Neural progenitor cell (in vitro differentiated cells): Measurements from ENCODE around the gene SZRD1. TPM values are rescaled to one million over a fixed set of nuclear protein-coding genes. Genes with fewer than 3 reads are reported as not detected.

Source experiments
- DNase-seq: peaks from one replicate; pipeline ENCODE4 v3.0.0-alpha.2; 2016; ENCODE audit warnings: low spot score
- H2AFZ ChIP-seq: fragments of 200-600 bp; sonication (generic); replicated peaks from 2 replicates; pipeline ENCODE4 v1.6.1; 2016; ENCODE audit warnings: antibody characterized with exemption
- H3F3A ChIP-seq: fragments of 200-600 bp; sonication (generic); 2 replicates; pipeline ENCODE4 v1.6.1; 2016; ENCODE audit warnings: antibody characterized with exemption, low read depth
- H3K27ac ChIP-seq: fragments of 200-600 bp; sonication (generic); 2 replicates; pipeline ENCODE4 v1.5.1; 2016; ENCODE audit warnings: mild to moderate bottlenecking
- H3K27me3 ChIP-seq: fragments of 200-600 bp; sonication (generic); 2 replicates; pipeline ENCODE4 v1.6.1; 2016; ENCODE audit warnings: mild to moderate bottlenecking, moderate library complexity
- H3K36me3 ChIP-seq: fragments of 200-600 bp; sonication (generic); 2 replicates; pipeline ENCODE4 v1.5.1; 2016
- H3K4me1 ChIP-seq: fragments of 200-600 bp; sonication (generic); 2 replicates; pipeline ENCODE4 v1.6.1; 2016; ENCODE audit warnings: mixed run types
- H3K4me2 ChIP-seq: fragments of 200-600 bp; sonication (generic); 2 replicates; pipeline ENCODE4 v1.6.1; 2016
- H3K4me3 ChIP-seq: fragments of 200-600 bp; sonication (generic); 2 replicates; pipeline ENCODE4 v1.5.1; 2016
- H3K79me2 ChIP-seq: fragments of 200-600 bp; sonication (generic); 2 replicates; pipeline ENCODE4 v1.6.1; 2016; ENCODE audit warnings: low read depth
- H3K9ac ChIP-seq: fragments of 200-600 bp; sonication (generic); 2 replicates; pipeline ENCODE4 v1.6.1; 2016
- H3K9me3 ChIP-seq: fragments of 200-600 bp; sonication (generic); 2 replicates; pipeline ENCODE4 v1.5.1; 2016; ENCODE audit warnings: low read depth
- H4K20me1 ChIP-seq: fragments of 200-600 bp; sonication (generic); 2 replicates; pipeline ENCODE4 v1.6.1; 2016; ENCODE audit warnings: low read depth
- H3K27ac Mint-ChIP-seq: 3 replicates; pipeline ENCODE4 v1.8.0; 2021; ENCODE audit warnings: mixed read lengths
- H3K27me3 Mint-ChIP-seq: 2 replicates; pipeline ENCODE4 v1.8.0; 2022; ENCODE audit warnings: low read depth, mild to moderate bottlenecking, inconsistent platforms, moderate library complexity, mixed read lengths; ENCODE audit not compliant: insufficient read depth
- H3K36me3 Mint-ChIP-seq: 3 replicates; pipeline ENCODE4 v1.8.0; 2021; ENCODE audit warnings: mixed read lengths
- H3K4me1 Mint-ChIP-seq: 3 replicates; pipeline ENCODE4 v1.8.0; 2021; ENCODE audit warnings: mixed read lengths
- H3K4me3 Mint-ChIP-seq: 3 replicates; pipeline ENCODE4 v1.8.0; 2021; ENCODE audit warnings: mild to moderate bottlenecking, moderate library complexity, mixed read lengths
- H3K9me3 Mint-ChIP-seq: 3 replicates; pipeline ENCODE4 v1.8.0; 2020; ENCODE audit warnings: mixed read lengths
- CTCF ChIP-seq: fragments of 200-600 bp; sonication (generic); IDR thresholded peaks from 2 replicates; pipeline ENCODE4 v1.5.1; 2017; ENCODE audit warnings: antibody characterized with exemption, mild to moderate bottlenecking
- EZH2 ChIP-seq: fragments of 200-600 bp; sonication (generic); IDR thresholded peaks from 2 replicates; pipeline ENCODE4 v1.6.1; 2017; ENCODE audit warnings: antibody characterized with exemption, mild to moderate bottlenecking, moderate library complexity
- EZH2phosphoT487 ChIP-seq: fragments of 200-600 bp; sonication (generic); IDR thresholded peaks from 2 replicates; pipeline ENCODE4 v1.6.1; 2017; ENCODE audit warnings: antibody characterized with exemption
- total RNA-seq: library from RNA; depleted of rRNA; stranded (reverse); fragments of >200 nt; gene quantifications from 2 replicates; pipeline ENCODE4 v1.2.3, GENCODE V29; 2015; ENCODE audit warnings: low replicate concordance

The SZRD1 gene
- total RNA-seq, 1 donor from 2014 or later: 50.2 TPM

- Histone ChIP-seq H2AFZ (no peak overlapping the region), H3K4me3 (no peak overlapping the region), H3K4me2 (no peak overlapping the region), H3K79me2 (peaks cover 20% of the 10 kb centered on the region), H3K4me1 (peaks cover 5% of the 10 kb centered on the region), H3K36me3 (no peaks in the 10 kb centered on the region), H3F3A (no peaks in the 10 kb centered on the region), H4K20me1 (peaks cover 38% of the 10 kb centered on the region), H3K9me3 (no peaks in the 10 kb centered on the region), H3K27me3 (no peaks in the 10 kb centered on the region), H3K9ac (no peak overlapping the region), H3K27ac (no peak overlapping the region)
- Mint-ChIP-seq H3K27ac (no peak overlapping the region), H3K4me1 (peaks cover 11% of the 10 kb centered on the region), H3K4me3 (no peak overlapping the region), H3K27me3 (peaks cover 5% of the 10 kb centered on the region), H3K9me3 (no peaks in the 10 kb centered on the region), H3K36me3 (peaks cover 6% of the 10 kb centered on the region)
- no peak for DNase-seq
- TF ChIP-seq EZH2 (no peak), CTCF (no peak), EZH2phosphoT487 (no peak)
These were observed 30.1 kb downstream of the SZRD1 start for GRCh38 chr1:16397120-16397519.

- Histone ChIP-seq H3K9ac (no peak overlapping the region), H3K4me3 (no peak overlapping the region), H3K27ac (no peak overlapping the region), H3K79me2 (peaks cover 7% of the 10 kb centered on the region), H3K36me3 (no peaks in the 10 kb centered on the region), H2AFZ (no peak overlapping the region), H3K9me3 (no peaks in the 10 kb centered on the region), H4K20me1 (peaks cover 24% of the 10 kb centered on the region), H3K4me1 (no peaks in the 10 kb centered on the region), H3K27me3 (no peaks in the 10 kb centered on the region), H3K4me2 (no peak overlapping the region), H3F3A (no peaks in the 10 kb centered on the region)
- Mint-ChIP-seq H3K27me3 (peaks cover 5% of the 10 kb centered on the region), H3K9me3 (no peaks in the 10 kb centered on the region), H3K27ac (no peak overlapping the region), H3K36me3 (peaks cover 5% of the 10 kb centered on the region), H3K4me1 (no peaks in the 10 kb centered on the region), H3K4me3 (no peak overlapping the region)
- no peak for DNase-seq
- TF ChIP-seq EZH2phosphoT487: no peak
- no peak for TF ChIP-seq EZH2
- no peak for TF ChIP-seq CTCF
These were observed 31.4 kb downstream of the SZRD1 start for GRCh38 chr1:16398371-16398953.

GRCh38 chr1:16402742-16403141 is 35.7 kb downstream of the SZRD1 start:
- Histone ChIP-seq H3K4me1 (no peaks in the 10 kb centered on the region), H3K9me3 (no peaks in the 10 kb centered on the region), H3K4me2 (no peak overlapping the region), H3K79me2 (no peaks in the 10 kb centered on the region), H3K36me3 (no peaks in the 10 kb centered on the region), H4K20me1 (no peaks in the 10 kb centered on the region), H3K9ac (no peak overlapping the region), H2AFZ (no peak overlapping the region), H3K27me3 (no peaks in the 10 kb centered on the region), H3K27ac (no peak overlapping the region), H3K4me3 (no peak overlapping the region), H3F3A (no peaks in the 10 kb centered on the region)
- no peak for DNase-seq
- H3K4me1 Mint-ChIP-seq: peaks cover 6% of the 10 kb centered on the region
- peaks cover 9% of the 10 kb centered on the region for H3K27me3 Mint-ChIP-seq
- TF ChIP-seq EZH2phosphoT487 (no peak), EZH2 (no peak), CTCF (no peak)
- no peaks in the 10 kb centered on the region for H3K9me3 Mint-ChIP-seq
- H3K36me3 Mint-ChIP-seq: peaks cover 3% of the 10 kb centered on the region
- no peak overlapping the region for H3K4me3 Mint-ChIP-seq
- H3K27ac Mint-ChIP-seq: no peak overlapping the region
